Testis (tissue), 3 donors: ENCODE measurements around the gene MPND. TPM values are rescaled to one million over a fixed set of nuclear protein-coding genes. Genes with fewer than 3 reads are reported as not detected.

Experiments used
- DNase-seq: peaks from one replicate; pipeline ENCODE4 v3.0.0-alpha.2; 2019
- H3K27ac ChIP-seq, 2 donors: fragments of 200-600 bp; sonication (generic); one replicate each; pipeline ENCODE4 v1.5.1; 2019
- H3K27me3 ChIP-seq: fragments of 200-600 bp; sonication (generic); one replicate; pipeline ENCODE4 v1.5.1; 2019
- H3K36me3 ChIP-seq: fragments of 200-600 bp; sonication (generic); one replicate; pipeline ENCODE4 v1.5.1; 2017; ENCODE audit warnings: low read depth; ENCODE audit errors: missing control alignments
- H3K4me1 ChIP-seq: fragments of 200-600 bp; sonication (generic); one replicate; pipeline ENCODE4 v1.5.1; 2019
- H3K4me3 ChIP-seq, 2 donors: fragments of 200-600 bp; sonication (generic); one replicate each; pipeline ENCODE4 v1.5.1; 2017 to 2019
- H3K9me3 ChIP-seq: fragments of 200-600 bp; sonication (generic); one replicate; pipeline ENCODE4 v1.5.1; 2017
- POLR2A ChIP-seq: fragments of 450-650 bp; IDR thresholded peaks from one replicate; pipeline ENCODE4 v1.6.1; 2017; ENCODE audit warnings: antibody characterized with exemption, mild to moderate bottlenecking, moderate library complexity
- WGBS, 2 donors: methylation state at CpG; one replicate each; pipeline ENCODE4 v1.1.5; 2018; 5-methylcytosine and 5-hydroxymethylcytosine counted together
- intact Hi-C: fragments of 100-400 bp; cut with DNase I; formaldehyde crosslinking; loops from one replicate; pipeline ENCODE4 v1.15.1; 2023; ENCODE audit warnings: low total_unique reads
- polyA plus RNA-seq: library from polyadenylated mRNA; stranded (reverse); fragments of 350-450 nt; fragmentation: Illumina TruSeq; extraction: RNeasy Lipid Tissue Mini Kit (QIAGEN cat#74804); gene quantifications from one replicate; pipeline ENCODE4 v1.2.3, GENCODE V29; 2014; ENCODE audit warnings: low read depth, low replicate concordance; ENCODE audit not compliant: insufficient read depth
- total RNA-seq, 2 donors: library from RNA; depleted of rRNA; stranded (reverse); fragments of >200 nt; gene quantifications; one replicate each; pipeline ENCODE4 v1.2.3, GENCODE V29; 2016
- TF ChIP-seq, protein P1 (sequence below), 3 experiments: fragments of 450-650 bp in 2 of 3; fragments of 200-600 bp in 1 of 3; sonication (generic) in 1 of 3; IDR thresholded peaks; one replicate each; pipeline ENCODE4 v1.5.1; 2016 to 2019; ENCODE audit warnings: antibody characterized with exemption in 3 of 3, mild to moderate bottlenecking in 2 of 3, moderate library complexity in 1 of 3

Gene MPND
- total and polyA plus RNA-seq, 3 donors from 2014 or later = 9.1 to 14.3 (median 13.3) TPM

DNA sequence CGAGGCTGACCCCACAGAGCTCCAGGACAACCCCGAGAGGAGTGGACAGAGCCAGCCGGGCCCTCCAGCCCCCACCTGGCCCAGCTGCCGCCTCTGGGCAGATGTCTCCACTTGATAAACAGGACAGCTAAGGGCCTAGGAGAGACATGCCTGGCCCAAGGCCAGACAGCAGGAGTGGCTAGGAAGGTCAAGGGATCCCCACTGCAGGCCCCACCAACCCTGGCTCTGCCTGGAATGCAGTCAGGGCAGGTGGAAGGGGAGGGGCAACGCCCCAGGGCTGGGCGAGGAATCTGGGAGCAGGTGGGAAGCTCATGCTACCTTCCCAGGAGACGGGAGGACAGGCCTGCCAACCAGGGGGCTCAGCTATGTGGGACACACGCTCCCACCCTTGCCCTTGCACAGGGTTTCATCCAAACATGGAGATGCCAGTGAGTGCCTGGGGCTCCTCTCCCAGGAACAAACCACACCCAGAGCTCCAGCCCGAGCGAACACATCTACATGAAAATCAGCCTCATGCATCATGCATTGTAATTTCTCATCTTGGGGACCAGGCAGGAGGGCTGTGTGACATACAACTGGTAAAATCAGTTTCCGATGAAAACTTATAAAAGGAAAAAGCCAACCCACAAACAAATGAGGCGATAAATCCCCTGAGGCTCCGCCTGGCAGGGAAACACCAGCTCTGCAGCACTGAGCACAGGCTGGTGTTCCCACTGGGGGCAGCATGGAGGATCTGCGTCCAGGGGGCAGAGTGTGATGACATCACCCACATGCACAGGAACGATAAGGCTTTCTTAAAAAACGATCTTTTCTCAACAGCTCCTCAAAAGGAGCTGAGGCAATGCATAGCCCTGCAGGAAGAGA, 32.0 kb downstream of the MPND start:
- H3K36me3 ChIP-seq = no peaks in the 10 kb centered on the region
- H3K4me1 ChIP-seq = peaks cover 61% of the 10 kb centered on the region
- H3K4me3 ChIP-seq = no peak overlapping the region
- DNase-seq = no peak
- H3K9me3 ChIP-seq = no peaks in the 10 kb centered on the region
- 56 to 57% methylated on average over 13 to 16 of the region's 16 CpGs for WGBS, 2 donors
- no peak for TF ChIP-seq POLR2A
- TF ChIP-seq, protein P1, sequence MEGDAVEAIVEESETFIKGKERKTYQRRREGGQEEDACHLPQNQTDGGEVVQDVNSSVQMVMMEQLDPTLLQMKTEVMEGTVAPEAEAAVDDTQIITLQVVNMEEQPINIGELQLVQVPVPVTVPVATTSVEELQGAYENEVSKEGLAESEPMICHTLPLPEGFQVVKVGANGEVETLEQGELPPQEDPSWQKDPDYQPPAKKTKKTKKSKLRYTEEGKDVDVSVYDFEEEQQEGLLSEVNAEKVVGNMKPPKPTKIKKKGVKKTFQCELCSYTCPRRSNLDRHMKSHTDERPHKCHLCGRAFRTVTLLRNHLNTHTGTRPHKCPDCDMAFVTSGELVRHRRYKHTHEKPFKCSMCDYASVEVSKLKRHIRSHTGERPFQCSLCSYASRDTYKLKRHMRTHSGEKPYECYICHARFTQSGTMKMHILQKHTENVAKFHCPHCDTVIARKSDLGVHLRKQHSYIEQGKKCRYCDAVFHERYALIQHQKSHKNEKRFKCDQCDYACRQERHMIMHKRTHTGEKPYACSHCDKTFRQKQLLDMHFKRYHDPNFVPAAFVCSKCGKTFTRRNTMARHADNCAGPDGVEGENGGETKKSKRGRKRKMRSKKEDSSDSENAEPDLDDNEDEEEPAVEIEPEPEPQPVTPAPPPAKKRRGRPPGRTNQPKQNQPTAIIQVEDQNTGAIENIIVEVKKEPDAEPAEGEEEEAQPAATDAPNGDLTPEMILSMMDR (IDR thresholded peaks at IDR 0.05) = peak in 1 of 3 experiments; percentile 12
- no peaks in the 10 kb centered on the region for H3K27me3 ChIP-seq
- H3K27ac ChIP-seq = peak overlapping the region; percentile 9 to 73
- intact Hi-C loops = no loop called here

DNA sequence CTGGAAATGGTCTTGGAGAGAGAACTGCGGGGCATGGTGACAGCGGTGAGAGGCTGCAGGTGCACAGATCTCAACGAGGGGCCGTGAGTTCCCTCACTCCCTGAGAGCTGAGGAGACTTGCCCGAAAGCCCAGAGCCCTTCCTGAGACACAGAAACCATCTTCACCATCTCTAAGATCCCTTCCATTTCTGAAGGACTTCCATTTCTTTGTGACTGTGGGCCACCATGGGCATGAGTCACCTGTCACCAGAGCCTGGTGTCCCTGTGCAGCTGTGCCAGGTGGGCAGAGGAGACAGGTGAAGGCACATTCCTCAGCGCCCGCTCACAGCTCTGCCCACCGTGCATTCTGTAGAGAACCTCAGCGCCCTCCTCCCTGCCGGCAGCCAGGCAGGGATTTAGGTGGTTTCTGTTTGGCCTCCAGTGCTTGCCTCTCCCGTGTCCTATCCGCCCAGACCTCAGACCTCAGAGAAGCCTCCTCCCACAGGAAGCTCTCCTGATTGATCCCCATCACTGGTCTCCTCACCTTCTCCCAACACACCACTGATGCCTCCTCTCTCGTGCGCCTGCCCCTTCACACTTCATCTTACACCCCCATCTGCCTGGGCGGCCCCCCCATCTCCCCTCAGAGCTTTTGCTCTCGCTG, 32.8 kb downstream of the MPND start:
- H3K4me3 ChIP-seq = no peak overlapping the region
- TF ChIP-seq POLR2A = no peak
- TF ChIP-seq, protein P1 (IDR thresholded peaks at IDR 0.05) = no peak
- H3K9me3 ChIP-seq = no peaks in the 10 kb centered on the region
- H3K27ac ChIP-seq = no peak overlapping the region
- H3K36me3 ChIP-seq = no peaks in the 10 kb centered on the region
- H3K4me1 ChIP-seq = peaks cover 55% of the 10 kb centered on the region
- H3K27me3 ChIP-seq = no peaks in the 10 kb centered on the region
- intact Hi-C loops = no loop called here
- WGBS, 2 donors = 81 to 82% methylated on average over 16 of the region's 16 CpGs
- DNase-seq = no peak

DNA sequence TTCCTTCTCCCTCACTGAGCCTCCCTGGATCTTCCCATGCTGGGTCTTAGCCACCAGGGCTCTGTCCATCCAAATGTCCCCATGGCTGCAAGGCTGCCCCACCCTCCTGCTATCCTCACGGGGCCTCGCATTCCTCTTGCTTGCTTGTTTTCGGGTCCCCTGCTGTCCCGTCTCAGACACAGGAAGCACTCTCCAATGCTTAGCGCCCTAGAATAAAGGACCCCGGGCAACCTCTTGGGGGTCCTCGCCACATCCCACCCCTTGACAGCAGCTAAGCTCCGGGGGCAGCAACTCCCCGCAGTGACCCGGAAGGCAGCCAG, 33.3 kb downstream of the MPND start:
- Histone ChIP-seq H3K4me1 (peaks cover 51% of the 10 kb centered on the region), H3K27ac (no peak overlapping the region), H3K4me3 (no peak overlapping the region), H3K27me3 (no peaks in the 10 kb centered on the region), H3K9me3 (no peaks in the 10 kb centered on the region), H3K36me3 (no peaks in the 10 kb centered on the region)
- 75 to 78% methylated on average over 10 of the region's 10 CpGs for WGBS, 2 donors
- no peak for TF ChIP-seq POLR2A
- TF ChIP-seq, protein P1 (IDR thresholded peaks at IDR 0.05) = no peak
- no peak for DNase-seq
- intact Hi-C loops = no loop called here

DNA sequence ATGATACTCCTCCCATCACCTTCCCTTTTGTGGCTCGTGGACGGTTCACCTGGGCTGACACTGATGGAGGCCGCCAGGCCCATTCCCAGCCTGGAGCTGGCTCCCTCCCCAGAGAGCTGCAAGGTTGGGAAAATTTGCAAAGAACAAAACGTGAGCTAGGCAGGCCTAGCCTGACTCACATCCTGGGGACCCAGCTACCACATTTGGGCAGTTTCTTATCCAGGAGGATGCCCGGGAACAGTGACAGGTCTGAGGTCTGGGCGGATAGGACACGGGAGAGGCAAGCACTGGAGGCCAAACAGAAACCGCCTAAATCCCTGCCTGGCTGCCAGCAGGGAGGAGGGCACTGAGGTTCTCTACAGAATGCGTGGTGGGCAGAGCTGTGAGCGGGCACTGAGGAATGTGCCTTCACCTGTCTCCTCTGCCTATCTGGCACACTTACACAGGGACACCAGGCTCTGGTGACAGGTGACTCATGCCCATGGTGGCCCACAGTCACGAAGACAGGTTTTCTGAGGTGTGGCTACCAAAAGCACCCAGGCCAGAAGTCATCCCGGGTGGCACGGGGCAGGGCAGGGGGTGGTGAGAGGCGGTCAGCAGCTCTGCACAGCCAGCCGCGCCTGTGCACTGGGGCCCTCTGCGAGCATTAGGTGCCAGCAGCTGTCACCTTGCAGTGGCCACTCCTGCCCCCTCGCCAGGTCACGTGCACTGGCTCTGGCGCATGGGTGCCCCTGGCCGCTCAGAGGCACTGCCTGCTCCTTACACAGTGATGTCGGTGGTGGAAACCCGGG, 33.8 kb downstream of the MPND start:
- 72 to 79% methylated on average over 8 to 23 of the region's 23 CpGs for whole genome bisulfite sequencing, 2 donors
- Histone ChIP-seq H3K27me3 (no peaks in the 10 kb centered on the region), H3K36me3 (no peaks in the 10 kb centered on the region), H3K4me3 (no peak overlapping the region), H3K4me1 (peaks cover 51% of the 10 kb centered on the region), H3K9me3 (no peaks in the 10 kb centered on the region), H3K27ac (no peak overlapping the region)
- intact Hi-C loops = no loop called here
- no peak for DNase-seq
- TF ChIP-seq, protein P1 (IDR thresholded peaks at IDR 0.05) = no peak
- no peak for TF ChIP-seq POLR2A
